HEK293 (cell line): ENCODE data around the gene CHL1.

Experiments
- TCF7L2 ChIP-seq: IDR thresholded peaks from 2 replicates; pipeline ENCODE4 v1.6.1; 2011; ENCODE audit warnings: low read depth, mild to moderate bottlenecking, inconsistent platforms, low read length, moderate library complexity, borderline replicate concordance
- ZNF175 ChIP-seq: fragments of 450-650 bp; formaldehyde crosslinking; IDR thresholded peaks from 2 replicates; pipeline ENCODE4 v1.5.1; 2016; ENCODE audit warnings: missing biosample characterization, missing genetic modification characterization
- ZNF670 ChIP-seq: fragments of 450-650 bp; formaldehyde crosslinking; IDR thresholded peaks from 2 replicates; pipeline ENCODE4 v1.5.1; 2016; ENCODE audit warnings: missing biosample characterization, missing genetic modification characterization, low read depth
- ZNF776 ChIP-seq: fragments of 450-650 bp; formaldehyde crosslinking; IDR thresholded peaks from 2 replicates; pipeline ENCODE4 v1.5.0; 2017; ENCODE audit warnings: missing biosample characterization, missing genetic modification characterization, borderline replicate concordance
- TF ChIP-seq, protein P1 (sequence below): fragments of 450-650 bp; formaldehyde crosslinking; IDR thresholded peaks from 2 replicates; pipeline ENCODE4 v1.5.1; 2016; ENCODE audit warnings: missing biosample characterization, missing genetic modification characterization
- TF ChIP-seq, protein P2 (sequence below): fragments of 450-650 bp; formaldehyde crosslinking; IDR thresholded peaks from 2 replicates; pipeline ENCODE4 v1.5.1; 2016; ENCODE audit warnings: missing biosample characterization, missing genetic modification characterization

DNA sequence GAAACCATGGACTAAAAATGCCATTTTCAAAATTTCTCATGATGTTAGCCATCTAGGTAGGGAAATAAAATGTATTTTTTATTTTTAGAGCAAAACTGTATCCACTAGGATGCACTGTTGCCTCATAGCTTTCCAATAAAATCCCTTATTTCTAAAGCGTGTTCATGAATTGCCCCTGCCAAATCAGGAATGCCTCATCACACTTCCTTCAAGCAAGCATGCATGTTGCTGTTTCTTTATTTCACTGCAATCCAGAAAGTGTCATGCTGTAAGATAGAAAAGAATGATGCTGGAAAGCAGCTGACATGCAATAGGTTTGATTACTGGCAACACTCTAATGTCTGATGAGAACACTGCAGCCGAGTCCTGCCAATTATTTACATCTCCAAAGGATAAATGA is 239.5 kb downstream of the CHL1 start:
- TF ChIP-seq, protein P1, sequence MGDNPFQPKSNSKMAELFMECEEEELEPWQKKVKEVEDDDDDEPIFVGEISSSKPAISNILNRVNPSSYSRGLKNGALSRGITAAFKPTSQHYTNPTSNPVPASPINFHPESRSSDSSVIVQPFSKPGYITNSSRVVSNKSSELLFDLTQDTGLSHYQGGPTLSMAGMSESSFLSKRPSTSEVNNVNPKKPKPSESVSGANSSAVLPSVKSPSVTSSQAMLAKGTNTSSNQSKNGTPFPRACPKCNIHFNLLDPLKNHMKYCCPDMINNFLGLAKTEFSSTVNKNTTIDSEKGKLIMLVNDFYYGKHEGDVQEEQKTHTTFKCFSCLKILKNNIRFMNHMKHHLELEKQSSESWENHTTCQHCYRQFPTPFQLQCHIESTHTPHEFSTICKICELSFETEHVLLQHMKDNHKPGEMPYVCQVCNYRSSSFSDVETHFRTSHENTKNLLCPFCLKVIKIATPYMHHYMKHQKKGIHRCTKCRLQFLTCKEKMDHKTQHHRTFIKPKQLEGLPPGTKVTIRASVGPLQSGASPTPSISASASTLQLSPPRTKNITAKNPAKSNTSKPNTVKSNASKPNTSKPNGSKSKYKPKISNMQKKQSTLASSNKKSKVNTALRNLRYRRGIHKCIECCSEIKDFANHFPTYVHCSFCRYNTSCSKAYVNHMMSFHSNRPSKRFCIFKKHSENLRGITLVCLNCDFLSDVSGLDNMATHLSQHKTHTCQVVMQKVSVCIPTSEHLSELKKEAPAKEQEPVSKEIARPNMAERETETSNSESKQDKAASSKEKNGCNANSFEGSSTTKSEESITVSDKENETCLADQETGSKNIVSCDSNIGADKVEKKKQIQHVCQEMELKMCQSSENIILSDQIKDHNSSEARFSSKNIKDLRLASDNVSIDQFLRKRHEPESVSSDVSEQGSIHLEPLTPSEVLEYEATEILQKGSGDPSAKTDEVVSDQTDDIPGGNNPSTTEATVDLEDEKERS (tag by site-specific recombination) = no peak
- no peak for TF ChIP-seq ZNF670 (tag by site-specific recombination)
- no peak for TF ChIP-seq ZNF776 (tag by site-specific recombination)
- TF ChIP-seq, protein P2, sequence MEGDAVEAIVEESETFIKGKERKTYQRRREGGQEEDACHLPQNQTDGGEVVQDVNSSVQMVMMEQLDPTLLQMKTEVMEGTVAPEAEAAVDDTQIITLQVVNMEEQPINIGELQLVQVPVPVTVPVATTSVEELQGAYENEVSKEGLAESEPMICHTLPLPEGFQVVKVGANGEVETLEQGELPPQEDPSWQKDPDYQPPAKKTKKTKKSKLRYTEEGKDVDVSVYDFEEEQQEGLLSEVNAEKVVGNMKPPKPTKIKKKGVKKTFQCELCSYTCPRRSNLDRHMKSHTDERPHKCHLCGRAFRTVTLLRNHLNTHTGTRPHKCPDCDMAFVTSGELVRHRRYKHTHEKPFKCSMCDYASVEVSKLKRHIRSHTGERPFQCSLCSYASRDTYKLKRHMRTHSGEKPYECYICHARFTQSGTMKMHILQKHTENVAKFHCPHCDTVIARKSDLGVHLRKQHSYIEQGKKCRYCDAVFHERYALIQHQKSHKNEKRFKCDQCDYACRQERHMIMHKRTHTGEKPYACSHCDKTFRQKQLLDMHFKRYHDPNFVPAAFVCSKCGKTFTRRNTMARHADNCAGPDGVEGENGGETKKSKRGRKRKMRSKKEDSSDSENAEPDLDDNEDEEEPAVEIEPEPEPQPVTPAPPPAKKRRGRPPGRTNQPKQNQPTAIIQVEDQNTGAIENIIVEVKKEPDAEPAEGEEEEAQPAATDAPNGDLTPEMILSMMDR (tag by site-specific recombination) = no peak
- TF ChIP-seq ZNF175 (tag by site-specific recombination) = no peak
- no peak for TF ChIP-seq TCF7L2
